ENCODE data around the gene RUSC1.

The RUSC1 gene

GRCh38 chr1:155301342-155301841 is 19.3 kb upstream of the RUSC1 start, which contains the start of gene PKLR:
TSS of gene PKLR (minus strand) at chr1:155301438. CDS start at chr1:155301395, 43 bp downstream.
- H3K4me3 ChIP-seq (ENCODE audit: low read length): no peak within 1 kb of the TSS
- H3K27me3 ChIP-seq (ENCODE audit: insufficient read depth, low read length): no peaks in the 10 kb centered on the region
- no peak within 1 kb of the TSS for H2AFZ ChIP-seq (ENCODE audit: low read depth, low read length)
- no peaks in the 10 kb centered on the region for H3K9me3 ChIP-seq (ENCODE audit: low read length)
- H3K4me1 ChIP-seq (ENCODE audit: insufficient read depth, low read length): peaks cover 7% of the 10 kb centered on the region
- H3K36me3 ChIP-seq (ENCODE audit: insufficient read depth, low read length): no peaks in the 10 kb centered on the region

DNA sequence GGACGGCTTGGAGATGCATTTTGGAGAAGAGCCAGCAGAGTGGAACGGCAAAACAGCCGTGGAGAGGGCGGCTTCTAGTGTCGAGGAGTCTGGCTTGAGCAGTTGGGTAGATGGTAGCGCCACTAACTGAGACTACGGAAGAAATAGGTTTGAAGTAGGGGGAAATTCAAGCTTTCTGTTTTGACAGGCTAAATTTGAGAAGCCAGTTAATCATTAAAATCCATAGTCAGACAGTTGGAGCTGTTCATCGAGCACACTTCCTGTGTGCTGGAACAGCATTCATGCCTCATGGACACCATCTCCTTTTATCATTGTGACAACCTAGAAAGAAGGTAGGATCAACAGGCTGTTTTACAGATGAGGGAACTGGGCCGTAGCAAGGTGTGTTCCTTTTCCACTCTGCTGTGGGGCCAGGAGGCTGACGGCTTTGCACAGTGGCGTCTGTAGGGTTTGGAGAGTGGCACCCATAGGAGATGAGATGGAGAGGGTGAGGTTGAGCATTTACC is 16.1 kb upstream of the RUSC1 start:
- Histone ChIP-seq H3K36me3 (ENCODE audit: insufficient read depth, low read length) (no peaks in the 10 kb centered on the region), H3K4me1 (ENCODE audit: insufficient read depth, low read length) (peaks cover 4% of the 10 kb centered on the region), H3K27me3 (ENCODE audit: insufficient read depth, low read length) (no peaks in the 10 kb centered on the region), H3K4me3 (ENCODE audit: low read length) (no peak overlapping the region), H2AFZ (ENCODE audit: low read depth, low read length) (no peak overlapping the region), H3K9me3 (ENCODE audit: low read length) (no peaks in the 10 kb centered on the region)

DNA sequence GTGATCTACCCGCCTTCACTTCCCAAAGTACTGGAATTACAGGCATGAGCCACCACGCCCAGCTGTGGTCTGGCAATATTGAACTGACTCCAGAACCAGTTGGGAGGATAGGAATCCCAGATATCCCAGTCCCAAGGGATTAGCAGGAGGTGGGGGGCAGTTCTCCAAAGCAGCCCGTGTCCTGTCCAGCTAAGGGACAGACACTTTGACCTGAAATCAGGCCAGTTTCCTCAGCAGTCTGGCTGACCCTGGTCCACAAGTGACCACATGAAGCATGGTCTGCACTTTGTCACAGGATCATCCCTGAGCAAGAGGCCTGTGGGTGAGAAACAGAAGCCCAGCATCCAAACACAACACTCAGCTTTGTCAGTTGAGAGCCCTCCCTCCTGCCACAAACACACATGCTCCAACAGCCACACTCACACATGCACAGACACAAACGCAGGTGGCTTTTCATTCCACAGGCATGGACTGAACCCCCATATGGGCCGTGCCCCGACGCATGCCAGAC is 14.8 kb upstream of the RUSC1 start:
- Histone ChIP-seq H3K9me3 (ENCODE audit: low read length) (no peaks in the 10 kb centered on the region), H3K4me1 (ENCODE audit: insufficient read depth, low read length) (peaks cover 15% of the 10 kb centered on the region), H3K36me3 (ENCODE audit: insufficient read depth, low read length) (peaks cover 5% of the 10 kb centered on the region), H2AFZ (ENCODE audit: low read depth, low read length) (no peak overlapping the region), H3K27me3 (ENCODE audit: insufficient read depth, low read length) (no peaks in the 10 kb centered on the region), H3K4me3 (ENCODE audit: low read length) (no peak overlapping the region)

DNA sequence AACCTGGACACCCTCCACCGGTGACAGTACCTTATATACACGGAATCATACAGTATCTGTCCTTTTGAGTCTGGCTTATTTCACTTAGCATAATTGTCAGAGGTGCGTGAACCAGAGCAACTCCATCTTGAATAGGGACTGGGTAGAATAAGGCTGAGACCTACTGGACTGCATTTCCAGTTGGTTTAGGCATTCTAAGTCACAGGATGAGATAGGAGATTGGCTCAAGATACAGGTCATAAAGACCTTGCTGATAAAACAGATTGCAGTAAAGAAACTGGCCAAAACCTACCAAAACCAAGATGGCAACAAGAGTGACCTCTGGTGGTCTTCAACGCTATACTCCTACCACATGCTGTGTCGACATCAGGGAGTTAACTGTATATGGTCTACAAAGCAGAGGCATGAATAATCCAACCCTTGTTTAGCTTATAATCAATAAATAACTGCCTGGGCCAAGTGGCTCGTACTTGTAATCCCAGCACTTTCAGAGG is 13.4 kb upstream of the RUSC1 start:
- H3K9me3 ChIP-seq (ENCODE audit: low read length): no peaks in the 10 kb centered on the region
- H3K36me3 ChIP-seq (ENCODE audit: insufficient read depth, low read length): peaks cover 14% of the 10 kb centered on the region
- H3K4me3 ChIP-seq (ENCODE audit: low read length): no peak overlapping the region
- no peaks in the 10 kb centered on the region for H3K27me3 ChIP-seq (ENCODE audit: insufficient read depth, low read length)
- H2AFZ ChIP-seq (ENCODE audit: low read depth, low read length): no peak overlapping the region
- peaks cover 17% of the 10 kb centered on the region for H3K4me1 ChIP-seq (ENCODE audit: insufficient read depth, low read length)

GRCh38 chr1:155308493-155309422 is 11.9 kb upstream of the RUSC1 start, which contains the start of gene FDPS:
TSS of gene FDPS (plus strand) at chr1:155308866. CDS start at chr1:155309790, 924 bp downstream.
- peaks cover 25% of the 10 kb centered on the region for H3K36me3 ChIP-seq (ENCODE audit: insufficient read depth, low read length)
- H3K4me1 ChIP-seq (ENCODE audit: insufficient read depth, low read length): peaks cover 17% of the 10 kb centered on the region
- no peaks in the 10 kb centered on the region for H3K27me3 ChIP-seq (ENCODE audit: insufficient read depth, low read length)
- no peak within 1 kb of the TSS for H2AFZ ChIP-seq (ENCODE audit: low read depth, low read length)
- H3K4me3 ChIP-seq (ENCODE audit: low read length): peak within 1 kb of the TSS; percentile 66
- H3K9me3 ChIP-seq (ENCODE audit: low read length): no peaks in the 10 kb centered on the region

- Histone ChIP-seq H3K4me3 (ENCODE audit: low read length) (peak overlapping the region; percentile 66), H3K9me3 (ENCODE audit: low read length) (no peaks in the 10 kb centered on the region), H3K4me1 (ENCODE audit: insufficient read depth, low read length) (peaks cover 17% of the 10 kb centered on the region), H3K36me3 (ENCODE audit: insufficient read depth, low read length) (peaks cover 32% of the 10 kb centered on the region), H3K27me3 (ENCODE audit: insufficient read depth, low read length) (no peaks in the 10 kb centered on the region), H2AFZ (ENCODE audit: low read depth, low read length) (no peak overlapping the region)
Measured at GRCh38 chr1:155309423-155310021, 11.2 kb upstream of the RUSC1 start.

DNA sequence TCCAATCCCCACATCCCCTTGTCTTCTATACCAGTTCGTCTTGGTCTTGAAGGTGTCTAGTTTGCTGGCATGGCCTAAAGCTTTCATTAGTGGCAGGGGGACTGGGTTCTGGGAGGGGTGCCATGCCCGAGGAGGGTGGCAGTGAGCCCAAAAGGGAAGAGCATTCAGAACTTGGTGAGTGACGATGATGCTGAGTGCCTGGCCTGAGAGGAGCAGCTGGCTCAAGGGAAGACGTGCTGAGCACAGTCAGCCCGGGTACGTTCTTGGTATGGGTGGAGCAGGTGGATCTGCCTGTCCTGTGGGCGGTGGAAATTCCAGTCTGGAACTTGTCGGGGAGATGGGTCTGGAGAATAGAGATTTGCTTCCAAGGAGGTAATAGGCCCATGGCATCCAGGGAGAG is 7.4 kb upstream of the RUSC1 start:
- Histone ChIP-seq H3K4me1 (ENCODE audit: insufficient read depth, low read length) (peaks cover 16% of the 10 kb centered on the region), H3K36me3 (ENCODE audit: insufficient read depth, low read length) (peaks cover 58% of the 10 kb centered on the region), H3K4me3 (ENCODE audit: low read length) (no peak overlapping the region)

DNA sequence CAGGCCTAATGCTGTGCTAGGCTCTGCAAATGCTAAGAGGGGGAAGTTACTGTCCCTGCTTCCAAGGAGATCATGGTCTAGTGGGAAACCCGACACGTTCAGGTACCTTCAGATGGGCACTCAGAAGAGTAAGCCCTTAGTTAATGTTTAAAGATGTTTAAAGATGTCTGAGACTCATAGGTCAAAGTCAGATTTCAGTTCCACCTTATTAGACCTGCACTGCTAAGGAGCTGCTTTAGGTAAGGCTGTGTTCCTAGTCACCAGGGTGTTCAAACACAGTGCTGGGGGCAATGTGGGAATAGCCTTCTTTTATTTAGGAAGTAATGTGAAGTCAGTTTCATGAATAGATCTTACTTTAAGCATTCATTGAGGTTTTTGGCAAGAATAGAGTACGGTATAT is 3.8 kb upstream of the RUSC1 start:
- Histone ChIP-seq H3K4me1 (ENCODE audit: insufficient read depth, low read length) (peaks cover 13% of the 10 kb centered on the region), H3K9me3 (ENCODE audit: low read length) (no peaks in the 10 kb centered on the region), H3K27me3 (ENCODE audit: insufficient read depth, low read length) (no peaks in the 10 kb centered on the region), H3K36me3 (ENCODE audit: insufficient read depth, low read length) (peaks cover 76% of the 10 kb centered on the region), H2AFZ (ENCODE audit: low read depth, low read length) (no peak overlapping the region), H3K4me3 (ENCODE audit: low read length) (no peak overlapping the region)

More for the DNA sequence above, 7.4 kb upstream of the RUSC1 start:
- Histone ChIP-seq H2AFZ (ENCODE audit: low read depth, low read length) (no peak overlapping the region), H3K9me3 (ENCODE audit: low read length) (no peaks in the 10 kb centered on the region), H3K27me3 (ENCODE audit: insufficient read depth, low read length) (no peaks in the 10 kb centered on the region)

- Histone ChIP-seq H3K4me3 (ENCODE audit: low read length) (no peak overlapping the region), H3K36me3 (ENCODE audit: insufficient read depth, low read length) (peaks cover 67% of the 10 kb centered on the region), H3K27me3 (ENCODE audit: insufficient read depth, low read length) (no peaks in the 10 kb centered on the region), H3K4me1 (ENCODE audit: insufficient read depth, low read length) (peaks cover 20% of the 10 kb centered on the region), H3K9me3 (ENCODE audit: low read length) (no peaks in the 10 kb centered on the region), H2AFZ (ENCODE audit: low read depth, low read length) (no peak overlapping the region)
Measured at GRCh38 chr1:155318082-155318481, 2.6 kb upstream of the RUSC1 start.

DNA sequence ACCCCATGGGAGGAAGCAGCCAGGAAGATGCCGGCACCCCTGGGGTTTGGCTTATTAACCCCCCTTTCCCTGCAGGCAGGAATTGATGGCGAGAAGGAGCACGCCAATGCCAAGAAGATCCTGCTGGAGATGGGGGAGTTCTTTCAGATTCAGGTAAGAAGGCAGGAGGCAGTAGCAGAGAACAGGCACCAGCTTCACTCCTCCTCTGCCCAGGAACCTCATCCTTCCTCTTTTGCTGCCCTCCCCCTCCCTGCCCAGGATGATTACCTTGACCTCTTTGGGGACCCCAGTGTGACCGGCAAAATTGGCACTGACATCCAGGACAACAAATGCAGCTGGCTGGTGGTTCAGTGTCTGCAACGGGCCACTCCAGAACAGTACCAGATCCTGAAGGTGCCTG is 1.2 kb upstream of the RUSC1 start:
- Histone ChIP-seq H3K4me3 (ENCODE audit: low read length) (no peak overlapping the region), H3K36me3 (ENCODE audit: insufficient read depth, low read length) (peaks cover 54% of the 10 kb centered on the region)

GRCh38 chr1:155320252-155320651 is 442 bp upstream of the RUSC1 start:
- no peak overlapping the region for H2AFZ ChIP-seq (ENCODE audit: low read depth, low read length)
- peaks cover 23% of the 10 kb centered on the region for H3K4me1 ChIP-seq (ENCODE audit: insufficient read depth, low read length)
- H3K4me3 ChIP-seq (ENCODE audit: low read length): no peak overlapping the region
- no peaks in the 10 kb centered on the region for H3K27me3 ChIP-seq (ENCODE audit: insufficient read depth, low read length)
- peaks cover 49% of the 10 kb centered on the region for H3K36me3 ChIP-seq (ENCODE audit: insufficient read depth, low read length)
- no peaks in the 10 kb centered on the region for H3K9me3 ChIP-seq (ENCODE audit: low read length)

More for the DNA sequence above, 1.2 kb upstream of the RUSC1 start:
- Histone ChIP-seq H3K9me3 (ENCODE audit: low read length) (no peaks in the 10 kb centered on the region), H3K4me1 (ENCODE audit: insufficient read depth, low read length) (peaks cover 20% of the 10 kb centered on the region), H3K27me3 (ENCODE audit: insufficient read depth, low read length) (no peaks in the 10 kb centered on the region), H2AFZ (ENCODE audit: low read depth, low read length) (no peak overlapping the region)

DNA sequence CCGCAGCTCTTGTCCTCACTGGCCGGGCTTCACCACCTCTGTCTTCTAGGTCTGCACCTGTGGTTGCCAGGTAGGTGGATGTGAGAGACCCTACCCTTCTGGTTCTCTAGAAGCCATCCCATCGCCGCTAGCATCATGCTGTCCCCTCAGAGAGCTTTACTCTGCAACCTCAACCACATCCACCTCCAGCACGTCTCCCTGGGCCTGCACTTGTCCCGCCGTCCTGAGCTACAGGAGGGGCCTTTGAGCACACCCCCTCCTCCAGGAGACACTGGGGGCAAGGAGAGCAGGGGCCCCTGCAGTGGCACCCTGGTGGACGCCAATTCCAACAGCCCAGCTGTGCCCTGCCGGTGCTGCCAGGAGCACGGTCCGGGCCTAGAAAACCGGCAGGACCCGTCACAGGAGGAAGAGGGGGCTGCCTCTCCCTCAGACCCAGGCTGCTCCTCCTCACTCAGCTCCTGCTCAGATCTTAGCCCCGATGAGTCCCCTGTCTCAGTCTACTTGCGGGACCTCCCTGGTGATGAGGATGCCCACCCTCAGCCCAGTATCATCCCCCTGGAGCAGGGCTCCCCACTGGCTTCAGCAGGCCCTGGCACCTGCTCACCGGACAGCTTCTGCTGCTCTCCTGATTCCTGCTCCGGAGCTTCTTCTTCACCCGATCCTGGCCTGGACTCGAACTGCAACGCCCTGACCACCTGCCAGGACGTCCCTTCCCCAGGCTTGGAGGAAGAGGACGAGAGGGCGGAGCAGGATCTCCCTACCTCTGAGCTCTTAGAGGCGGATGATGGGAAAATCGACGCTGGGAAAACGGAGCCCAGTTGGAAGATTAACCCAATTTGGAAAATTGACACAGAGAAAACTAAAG is 1.2 kb downstream of the RUSC1 start:
- H2AFZ ChIP-seq (ENCODE audit: low read depth, low read length): no peak overlapping the region
- no peaks in the 10 kb centered on the region for H3K27me3 ChIP-seq (ENCODE audit: insufficient read depth, low read length)
- peaks cover 47% of the 10 kb centered on the region for H3K36me3 ChIP-seq (ENCODE audit: insufficient read depth, low read length)
- peak overlapping the region; percentile 72 for H3K4me3 ChIP-seq (ENCODE audit: low read length)
- H3K9me3 ChIP-seq (ENCODE audit: low read length): no peaks in the 10 kb centered on the region
- peaks cover 26% of the 10 kb centered on the region for H3K4me1 ChIP-seq (ENCODE audit: insufficient read depth, low read length)

All from neuron (in vitro differentiated cells).